MM.1S (cell line): Measurements from ENCODE around the gene H1-8.

Experiments
- CTCF ChIP-seq: fragments of 300-600 bp; sonication (generic); IDR thresholded peaks from 2 replicates; pipeline ENCODE4 v1.5.1; 2016; ENCODE audit warnings: antibody characterized with exemption, low read length, mixed read lengths
- EZH2 ChIP-seq: fragments of 300-600 bp; sonication (generic); optimal IDR thresholded peaks from 2 replicates; pipeline ENCODE3; 2017; ENCODE audit warnings: low read depth, mild to moderate bottlenecking, antibody characterized with exemption, low read length, mixed read lengths

- TF ChIP-seq CTCF, result no peak
- TF ChIP-seq EZH2, result no peak
Observed at GRCh38 chr3:129600348-129600747, 57.4 kb downstream of the H1-8 start.
